Astrocyte (in vitro differentiated cells and primary cell): ENCODE measurements around the gene LIF. TPM values are rescaled to one million over a fixed set of nuclear protein-coding genes. Genes with fewer than 3 reads are reported as not detected.

ENCODE experiments used
- DNase-seq: peaks from one replicate; pipeline ENCODE4 v3.0.0-alpha.2; 2010; ENCODE audit warnings: low read depth
- FAIRE-seq: peaks from 2 replicates; lab custom pipeline; 2011; peaks lifted over from hg19 to GRCh38; lab: Jason Lieb, UNC
- H2AFZ ChIP-seq: 2 replicates; pipeline ENCODE4 v1.6.0; 2012; ENCODE audit warnings: low read depth, low read length, inconsistent platforms
- H3K27ac ChIP-seq: 2 replicates; pipeline ENCODE4 v1.5.1; 2011; ENCODE audit warnings: low read depth, low read length, inconsistent platforms
- H3K27me3 ChIP-seq: 2 replicates; pipeline ENCODE4 v1.6.0; 2011; ENCODE audit warnings: low read length, inconsistent platforms; ENCODE audit not compliant: insufficient read depth
- H3K36me3 ChIP-seq: 2 replicates; pipeline ENCODE4 v1.5.1; 2011; ENCODE audit warnings: low read length, inconsistent platforms; ENCODE audit not compliant: insufficient read depth
- H3K4me1 ChIP-seq: 2 replicates; pipeline ENCODE4 v1.5.1; 2011; ENCODE audit warnings: low read length, inconsistent platforms; ENCODE audit not compliant: insufficient read depth
- H3K4me2 ChIP-seq: 2 replicates; pipeline ENCODE4 v1.6.0; 2012; ENCODE audit warnings: low read length, inconsistent platforms
- H3K4me3 ChIP-seq: 2 replicates; pipeline ENCODE4 v1.5.1; 2011; ENCODE audit warnings: low read depth, mild to moderate bottlenecking, low read length, inconsistent platforms; ENCODE audit not compliant: insufficient read depth
- H3K79me2 ChIP-seq: 2 replicates; pipeline ENCODE4 v1.6.0; 2012; ENCODE audit warnings: mild to moderate bottlenecking, low read length, inconsistent platforms; ENCODE audit not compliant: insufficient read depth
- H3K9ac ChIP-seq: 2 replicates; pipeline ENCODE4 v1.6.0; 2012; ENCODE audit warnings: mild to moderate bottlenecking, low read length, inconsistent platforms
- H3K9me3 ChIP-seq: 2 replicates; pipeline ENCODE4 v1.5.1; 2012; ENCODE audit warnings: low read depth, mild to moderate bottlenecking, low read length, inconsistent platforms; ENCODE audit not compliant: insufficient read depth
- H4K20me1 ChIP-seq: 2 replicates; pipeline ENCODE4 v1.6.0; 2012; ENCODE audit warnings: low read length, inconsistent platforms; ENCODE audit not compliant: insufficient read depth
- H3K27ac Mint-ChIP-seq: one replicate; pipeline ENCODE4 v1.8.0; 2021; ENCODE audit warnings: mild to moderate bottlenecking, mixed read lengths; ENCODE audit not compliant: unreplicated experiment
- H3K27me3 Mint-ChIP-seq: one replicate; pipeline ENCODE4 v1.8.0; 2021; ENCODE audit warnings: low read depth, mixed read lengths; ENCODE audit not compliant: unreplicated experiment
- H3K36me3 Mint-ChIP-seq: one replicate; pipeline ENCODE4 v1.8.0; 2021; ENCODE audit warnings: low read depth, mixed read lengths; ENCODE audit not compliant: unreplicated experiment
- H3K4me1 Mint-ChIP-seq: one replicate; pipeline ENCODE4 v1.8.0; 2021; ENCODE audit warnings: low read depth, mixed read lengths; ENCODE audit not compliant: unreplicated experiment
- H3K4me3 Mint-ChIP-seq: one replicate; pipeline ENCODE4 v1.8.0; 2021; ENCODE audit warnings: mild to moderate bottlenecking, moderate library complexity, mixed read lengths; ENCODE audit not compliant: unreplicated experiment
- H3K9me3 Mint-ChIP-seq: one replicate; pipeline ENCODE4 v1.8.0; 2021; ENCODE audit warnings: mild to moderate bottlenecking, mixed read lengths; ENCODE audit not compliant: unreplicated experiment
- EZH2 ChIP-seq: IDR thresholded peaks from 2 replicates; pipeline ENCODE4 v1.6.1; 2012; ENCODE audit warnings: mild to moderate bottlenecking, low read length, inconsistent platforms; ENCODE audit not compliant: insufficient read depth
- total RNA-seq: library from RNA; stranded (reverse); gene quantifications from 2 replicates; pipeline ENCODE4 v1.2.1, GENCODE V29; 2021
- TF ChIP-seq, protein P1 (sequence below): IDR thresholded peaks from 2 replicates; pipeline ENCODE4 v1.5.1; 2011; ENCODE audit warnings: low read depth, mild to moderate bottlenecking, inconsistent platforms, low read length, moderate library complexity; ENCODE audit not compliant: insufficient read depth

Gene LIF
- total RNA-seq, 1 donor from 2014 or later = 63.3 TPM

- DNase-seq (no peak), FAIRE-seq (no peak)
- Histone ChIP-seq H3K36me3 (peaks cover 25% of the 10 kb centered on the region), H3K4me3 (no peak overlapping the region), H3K27ac (no peak overlapping the region), H3K4me1 (peaks cover 11% of the 10 kb centered on the region), H4K20me1 (peaks cover 66% of the 10 kb centered on the region), H3K9me3 (no peaks in the 10 kb centered on the region), H3K4me2 (no peak overlapping the region), H2AFZ (no peak overlapping the region), H3K79me2 (no peaks in the 10 kb centered on the region), H3K9ac (no peak overlapping the region), H3K27me3 (no peaks in the 10 kb centered on the region)
- peaks cover 35% of the 10 kb centered on the region for H3K36me3 Mint-ChIP-seq
- H3K4me1 Mint-ChIP-seq = no peaks in the 10 kb centered on the region
- peak overlapping the region; percentile 18 for H3K27ac Mint-ChIP-seq
- H3K4me3 Mint-ChIP-seq = no peak overlapping the region
- TF ChIP-seq, protein P1, sequence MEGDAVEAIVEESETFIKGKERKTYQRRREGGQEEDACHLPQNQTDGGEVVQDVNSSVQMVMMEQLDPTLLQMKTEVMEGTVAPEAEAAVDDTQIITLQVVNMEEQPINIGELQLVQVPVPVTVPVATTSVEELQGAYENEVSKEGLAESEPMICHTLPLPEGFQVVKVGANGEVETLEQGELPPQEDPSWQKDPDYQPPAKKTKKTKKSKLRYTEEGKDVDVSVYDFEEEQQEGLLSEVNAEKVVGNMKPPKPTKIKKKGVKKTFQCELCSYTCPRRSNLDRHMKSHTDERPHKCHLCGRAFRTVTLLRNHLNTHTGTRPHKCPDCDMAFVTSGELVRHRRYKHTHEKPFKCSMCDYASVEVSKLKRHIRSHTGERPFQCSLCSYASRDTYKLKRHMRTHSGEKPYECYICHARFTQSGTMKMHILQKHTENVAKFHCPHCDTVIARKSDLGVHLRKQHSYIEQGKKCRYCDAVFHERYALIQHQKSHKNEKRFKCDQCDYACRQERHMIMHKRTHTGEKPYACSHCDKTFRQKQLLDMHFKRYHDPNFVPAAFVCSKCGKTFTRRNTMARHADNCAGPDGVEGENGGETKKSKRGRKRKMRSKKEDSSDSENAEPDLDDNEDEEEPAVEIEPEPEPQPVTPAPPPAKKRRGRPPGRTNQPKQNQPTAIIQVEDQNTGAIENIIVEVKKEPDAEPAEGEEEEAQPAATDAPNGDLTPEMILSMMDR = no peak
- no peak for TF ChIP-seq EZH2
- H3K27me3 Mint-ChIP-seq = no peaks in the 10 kb centered on the region
- H3K9me3 Mint-ChIP-seq = no peaks in the 10 kb centered on the region
These were observed 49.0 kb upstream of the LIF start for GRCh38 chr22:30295576-30295975.

DNA sequence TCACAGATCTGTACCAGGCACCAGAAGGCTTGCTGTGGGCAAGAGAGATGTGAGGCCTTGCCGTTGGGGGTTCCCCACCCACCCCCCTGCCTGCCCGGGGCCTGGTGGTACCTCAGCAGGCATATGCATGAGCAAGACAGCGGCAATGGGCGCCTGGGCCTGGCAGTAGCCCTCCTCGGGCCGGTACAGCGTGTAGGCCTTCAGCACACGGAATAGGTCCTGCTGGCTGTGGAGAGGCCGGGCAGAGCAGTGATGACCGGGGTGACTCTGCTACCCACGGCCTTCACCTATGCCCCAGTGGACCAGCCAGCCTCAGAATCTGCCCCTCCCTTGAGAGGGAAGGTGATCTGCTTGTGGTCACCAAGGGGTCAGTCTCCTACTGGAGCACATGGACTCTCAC lies 48.3 kb upstream of the LIF start:
- Mint-ChIP-seq H3K36me3 (peaks cover 35% of the 10 kb centered on the region), H3K9me3 (no peaks in the 10 kb centered on the region), H3K4me3 (no peak overlapping the region), H3K27ac (no peak overlapping the region), H3K4me1 (no peaks in the 10 kb centered on the region), H3K27me3 (no peaks in the 10 kb centered on the region)
- Histone ChIP-seq H3K79me2 (no peaks in the 10 kb centered on the region), H3K27ac (no peak overlapping the region), H2AFZ (no peak overlapping the region), H3K27me3 (no peaks in the 10 kb centered on the region), H3K9ac (no peak overlapping the region), H3K4me2 (no peak overlapping the region), H3K4me1 (peaks cover 18% of the 10 kb centered on the region), H3K4me3 (no peak overlapping the region), H4K20me1 (peaks cover 66% of the 10 kb centered on the region), H3K9me3 (no peaks in the 10 kb centered on the region), H3K36me3 (peaks cover 25% of the 10 kb centered on the region)
- FAIRE-seq = no peak
- TF ChIP-seq EZH2 = no peak
- TF ChIP-seq, protein P1 = no peak
- DNase-seq = no peak

DNA sequence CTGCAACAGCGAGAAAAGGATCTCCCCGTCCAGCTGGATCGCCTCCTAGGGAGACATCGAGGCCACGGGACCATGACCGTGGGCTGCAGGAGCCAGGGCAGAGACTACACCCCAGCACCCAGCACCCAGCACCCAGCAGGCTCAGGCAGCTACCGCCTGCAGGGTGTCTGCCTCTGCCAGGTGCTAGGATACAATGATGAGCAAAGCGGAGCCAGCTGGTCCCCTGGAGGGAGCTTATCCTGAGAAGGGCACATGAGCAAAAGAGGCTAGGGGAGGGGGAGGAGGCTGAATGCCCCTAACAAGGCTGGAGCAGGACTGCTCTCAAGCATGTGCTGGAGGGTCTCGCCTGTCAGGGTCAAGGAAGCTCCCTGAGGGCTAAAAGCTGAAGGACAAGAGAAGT lies 47.5 kb upstream of the LIF start:
- H3K4me3 Mint-ChIP-seq = peak overlapping the region; percentile 47

More for the DNA sequence above, 47.5 kb upstream of the LIF start:
- Histone ChIP-seq H4K20me1 (peaks cover 58% of the 10 kb centered on the region), H3K27me3 (no peaks in the 10 kb centered on the region), H3K79me2 (no peaks in the 10 kb centered on the region), H3K4me1 (peaks cover 19% of the 10 kb centered on the region), H3K27ac (no peak overlapping the region), H3K4me2 (no peak overlapping the region), H3K9ac (no peak overlapping the region), H3K4me3 (no peak overlapping the region), H2AFZ (no peak overlapping the region), H3K36me3 (peaks cover 24% of the 10 kb centered on the region), H3K9me3 (no peaks in the 10 kb centered on the region)
- TF ChIP-seq EZH2 = no peak
- TF ChIP-seq, protein P1 = no peak
- Mint-ChIP-seq H3K9me3 (no peaks in the 10 kb centered on the region), H3K36me3 (peaks cover 34% of the 10 kb centered on the region), H3K27me3 (no peaks in the 10 kb centered on the region), H3K4me1 (no peaks in the 10 kb centered on the region), H3K27ac (no peak overlapping the region)
- FAIRE-seq (no peak), DNase-seq (no peak)
